Activated CD4-positive, alpha-beta T cell treated with anti-CD3 and anti-CD28 coated beads, Interleukin-2, amount 50 U/mL, for 1 hour (primary cell): ENCODE measurements around the gene ST6GALNAC2.

Experiments used
- DNase-seq: peaks from one replicate; pipeline ENCODE4 v3.0.0-alpha.2; 2020

Gene ST6GALNAC2

GRCh38 chr17:76599694-76600460, 14.2 kb upstream of the ST6GALNAC2 start:
- DNase-seq, result no peak

GRCh38 chr17:76598004-76598439, 12.4 kb upstream of the ST6GALNAC2 start:
- DNase-seq, result no peak

- no peak for DNase-seq
Observed at GRCh38 chr17:76597156-76598003, 11.7 kb upstream of the ST6GALNAC2 start.

- no peak for DNase-seq
Observed at GRCh38 chr17:76594690-76595089, 9.0 kb upstream of the ST6GALNAC2 start.

GRCh38 chr17:76593959-76594358, 8.3 kb upstream of the ST6GALNAC2 start:
- no peak for DNase-seq

- DNase-seq, result no peak
Observed at GRCh38 chr17:76593384-76593826, 7.7 kb upstream of the ST6GALNAC2 start.

GRCh38 chr17:76588182-76588581, 2.5 kb upstream of the ST6GALNAC2 start:
- no peak for DNase-seq

- DNase-seq, result no peak
Observed at GRCh38 chr17:76586741-76587487, 1.3 kb upstream of the ST6GALNAC2 start.

- DNase-seq, result no peak
Observed at GRCh38 chr17:76585033-76585648, 519 bp downstream of the ST6GALNAC2 start.

GRCh38 chr17:76584427-76585032, 1.1 kb downstream of the ST6GALNAC2 start:
- DNase-seq, result no peak

- DNase-seq, result no peak
Observed at GRCh38 chr17:76582660-76583059, 3.0 kb downstream of the ST6GALNAC2 start.

- no peak for DNase-seq
Observed at GRCh38 chr17:76581515-76581914, 4.1 kb downstream of the ST6GALNAC2 start.

GRCh38 chr17:76579281-76579680, 6.4 kb downstream of the ST6GALNAC2 start:
- DNase-seq, result no peak

- DNase-seq, result no peak
Observed at GRCh38 chr17:76578376-76578775, 7.3 kb downstream of the ST6GALNAC2 start.

GRCh38 chr17:76577876-76578275, 7.8 kb downstream of the ST6GALNAC2 start:
- no peak for DNase-seq

GRCh38 chr17:76576189-76576588, 9.5 kb downstream of the ST6GALNAC2 start:
- no peak for DNase-seq

GRCh38 chr17:76575570-76575969, 10.1 kb downstream of the ST6GALNAC2 start:
- no peak for DNase-seq

GRCh38 chr17:76574166-76574565, 11.5 kb downstream of the ST6GALNAC2 start:
- DNase-seq, result no peak

- no peak for DNase-seq
Observed at GRCh38 chr17:76573096-76573495, 12.6 kb downstream of the ST6GALNAC2 start.

- no peak for DNase-seq
Observed at GRCh38 chr17:76572201-76572910, 13.3 kb downstream of the ST6GALNAC2 start.

GRCh38 chr17:76570877-76571471, 14.7 kb downstream of the ST6GALNAC2 start:
- no peak for DNase-seq
